Limb (tissue), 2 donors: ENCODE results near the gene FREY1.

Source experiments
- DNase-seq, 2 donors: peaks; one replicate each; pipeline ENCODE4 v3.0.0-alpha.2; 2016; ENCODE audit errors: extremely low spot score in 2 of 2

The FREY1 gene

GRCh38 chr11:45895553-45896259, 11.4 kb downstream of the FREY1 start:
- no peak for DNase-seq

- DNase-seq = no peak
Observed at GRCh38 chr11:45894555-45895247, 12.4 kb downstream of the FREY1 start.

GRCh38 chr11:45892856-45893255, 14.2 kb downstream of the FREY1 start:
- no peak for DNase-seq

- no peak for DNase-seq
Observed at GRCh38 chr11:45890886-45891550, 16.1 kb downstream of the FREY1 start.

- DNase-seq = no peak
Observed at GRCh38 chr11:45889966-45890365, 17.1 kb downstream of the FREY1 start.

- DNase-seq = no peak
Observed at GRCh38 chr11:45889555-45889954, 17.5 kb downstream of the FREY1 start.

GRCh38 chr11:45887587-45887986, 19.5 kb downstream of the FREY1 start:
- no peak for DNase-seq

- DNase-seq = no peak
Observed at GRCh38 chr11:45886816-45887520, 20.1 kb downstream of the FREY1 start.

GRCh38 chr11:45885921-45886721, 20.9 kb downstream of the FREY1 start:
- no peak for DNase-seq

- peak; percentile 36 to 85 for DNase-seq
Observed at GRCh38 chr11:45885274-45885920, 21.7 kb downstream of the FREY1 start, which contains the start of gene MAPK8IP1. TSS of gene MAPK8IP1 (plus strand) at chr11:45885651. CDS start at chr11:45885821, 170 bp downstream.

GRCh38 chr11:45884596-45885185, 22.4 kb downstream of the FREY1 start:
- no peak for DNase-seq

- DNase-seq = no peak
Observed at GRCh38 chr11:45881708-45882368, 25.2 kb downstream of the FREY1 start.

GRCh38 chr11:45880772-45881570, 26.1 kb downstream of the FREY1 start:
- no peak for DNase-seq

GRCh38 chr11:45879803-45880686, 27.0 kb downstream of the FREY1 start:
- no peak for DNase-seq

GRCh38 chr11:45877845-45878244, 29.2 kb downstream of the FREY1 start:
- no peak for DNase-seq

- no peak for DNase-seq
Observed at GRCh38 chr11:45877221-45877620, 29.9 kb downstream of the FREY1 start.

GRCh38 chr11:45876401-45876800, 30.7 kb downstream of the FREY1 start:
- DNase-seq = no peak
